H1 (cell line): ENCODE measurements around the gene ANKS1A. TPM values are rescaled to one million over a fixed set of nuclear protein-coding genes. Genes with fewer than 3 reads are reported as not detected.

Experiments used
- CHD2 ChIP-seq: IDR thresholded peaks from 2 replicates; pipeline ENCODE4 v1.6.1; 2012; ENCODE audit warnings: low read length, improper control_type of control experiment
- CTBP2 ChIP-seq: IDR thresholded peaks from 2 replicates; pipeline ENCODE4 v1.7.0; 2011; ENCODE audit warnings: borderline replicate concordance, mild to moderate bottlenecking, moderate library complexity, mixed read lengths, low read length; ENCODE audit not compliant: insufficient read depth, insufficient read length
- EP300 ChIP-seq, 2 experiments: IDR thresholded peaks; 1 replicate in 1 of 2; 2 replicates in 1 of 2; pipeline ENCODE4 v1.6.1; 2011 to 2012; ENCODE audit warnings: low read depth in 2 of 2, low read length in 2 of 2, mild to moderate bottlenecking in 2 of 2, borderline replicate concordance in 1 of 2, inconsistent platforms in 1 of 2, moderate library complexity in 1 of 2
- PHF8 ChIP-seq: fragments of 200-600 bp; sonication (generic); conservative IDR thresholded peaks from 2 replicates; pipeline ENCODE4 v1.7.1; 2012; ENCODE audit warnings: low read depth, mild to moderate bottlenecking, inconsistent platforms, low read length, moderate library complexity
- POLR2A ChIP-seq, 2 experiments: IDR thresholded peaks; 1 replicate in 1 of 2; 2 replicates in 1 of 2; pipeline ENCODE4 v1.6.1; 2011; ENCODE audit warnings: low read depth in 2 of 2, low read length in 2 of 2, mild to moderate bottlenecking in 2 of 2; ENCODE audit errors: control extremely low read depth in 1 of 2
- POU5F1 ChIP-seq: IDR thresholded peaks from 2 replicates; pipeline ENCODE4 v1.6.1; 2011; ENCODE audit warnings: low read depth, mild to moderate bottlenecking, low read length, moderate library complexity
- RFX5 ChIP-seq: IDR thresholded peaks from 2 replicates; pipeline ENCODE4 v1.6.1; 2011; ENCODE audit warnings: low read depth, low read length, improper control_type of control experiment, borderline replicate concordance
- SP1 ChIP-seq: IDR thresholded peaks from 2 replicates; pipeline ENCODE4 v1.6.1; 2011; ENCODE audit warnings: low read depth, low read length
- SP4 ChIP-seq: IDR thresholded peaks from 2 replicates; pipeline ENCODE4 v1.6.1; 2012; ENCODE audit warnings: low read length, inconsistent platforms
- polyA plus RNA-seq, 7 experiments: library from polyadenylated mRNA; depleted of rRNA in 3 of 7; stranded (reverse) in 5 of 7; unstranded in 2 of 7; fragments of >200 nt in 5 of 7; fragments of 200-250 nt in 2 of 7; gene quantifications; 1 replicate in 5 of 7; 2 replicates in 1 of 7; 4 replicates in 1 of 7; pipeline versions ENCODE4 v1.2.1 to v1.2.3, GENCODE V29; 2011 to 2013; ENCODE audit warnings: missing spikeins in 2 of 7, mixed read lengths in 2 of 7
- total RNA-seq: library from RNA; stranded (reverse); fragmentation: NEBNext Ultra II Directional; extraction: Animal tissue kit (Norgen Biotek cat#: 25700); gene quantifications from 2 replicates; pipeline ENCODE4 v1.2.1, GENCODE V29; 2021
- TF ChIP-seq, protein P1 (sequence below): fragments of 300-600 bp; sonication (generic); IDR thresholded peaks from 2 replicates; pipeline ENCODE4 v1.7.1; 2012; ENCODE audit warnings: low read length, moderate library complexity, mild to moderate bottlenecking, inconsistent platforms; ENCODE audit not compliant: insufficient replicate concordance

The ANKS1A gene
- total and polyA plus RNA-seq, 2 of the 8 experiments (the other 6 are each of a cell fraction or from before 2014, with no cell fraction given), result 9.8 to 30.9 TPM

DNA sequence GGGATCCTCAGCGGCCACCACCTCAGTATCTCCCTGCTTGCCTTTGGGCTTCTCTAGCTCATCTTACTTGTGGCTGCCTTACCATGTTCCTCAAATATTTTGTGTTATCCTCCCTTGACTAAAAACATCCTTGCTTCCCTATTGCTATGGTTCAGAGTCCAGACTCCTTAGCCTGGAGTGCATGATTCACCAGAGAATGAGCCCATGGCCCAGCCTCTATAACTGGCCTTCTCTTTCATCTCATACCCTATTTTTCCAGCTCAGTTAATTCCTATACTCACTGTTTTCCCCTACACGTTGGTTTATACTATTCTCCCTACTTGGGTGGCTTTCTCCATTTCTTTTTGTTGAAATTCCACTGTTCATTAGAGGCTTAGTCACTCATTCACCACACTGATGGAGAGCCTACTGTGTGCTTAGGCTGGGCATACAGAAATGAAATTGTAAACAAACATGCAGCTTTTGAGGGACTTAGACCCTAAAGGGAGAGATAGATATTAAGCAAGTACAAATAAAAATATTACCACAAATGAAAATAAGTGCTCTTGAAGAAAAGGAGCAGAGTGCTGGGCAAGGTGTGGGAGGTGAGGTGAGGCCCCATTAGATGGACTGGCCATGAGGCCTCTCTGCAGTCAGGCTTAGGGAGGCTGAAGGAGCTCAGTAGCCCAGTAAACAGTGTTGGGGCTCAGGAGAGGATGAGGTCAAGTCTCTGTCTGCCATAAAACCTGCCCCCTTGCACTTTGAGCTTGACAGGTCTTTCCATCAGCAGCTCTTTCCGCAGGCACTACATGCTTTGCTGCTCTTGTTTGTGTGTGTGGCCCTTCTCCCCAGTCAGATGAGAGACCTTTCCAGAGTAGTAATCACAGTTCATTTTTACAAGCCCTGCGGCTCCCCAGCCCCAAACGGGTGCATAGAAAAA, 142.8 kb downstream of the ANKS1A start (continued):
- TF ChIP-seq PHF8, result no peak
- TF ChIP-seq CHD2, result no peak
- TF ChIP-seq CTBP2, result no peak
- no peak for TF ChIP-seq SP1
- no peak for TF ChIP-seq EP300 (IDR thresholded peaks at IDR 0.05; ENCODE audit: borderline replicate concordance in 1 of 2, low read depth in 2 of 2, low read length in 2 of 2)
- TF ChIP-seq, protein P1, sequence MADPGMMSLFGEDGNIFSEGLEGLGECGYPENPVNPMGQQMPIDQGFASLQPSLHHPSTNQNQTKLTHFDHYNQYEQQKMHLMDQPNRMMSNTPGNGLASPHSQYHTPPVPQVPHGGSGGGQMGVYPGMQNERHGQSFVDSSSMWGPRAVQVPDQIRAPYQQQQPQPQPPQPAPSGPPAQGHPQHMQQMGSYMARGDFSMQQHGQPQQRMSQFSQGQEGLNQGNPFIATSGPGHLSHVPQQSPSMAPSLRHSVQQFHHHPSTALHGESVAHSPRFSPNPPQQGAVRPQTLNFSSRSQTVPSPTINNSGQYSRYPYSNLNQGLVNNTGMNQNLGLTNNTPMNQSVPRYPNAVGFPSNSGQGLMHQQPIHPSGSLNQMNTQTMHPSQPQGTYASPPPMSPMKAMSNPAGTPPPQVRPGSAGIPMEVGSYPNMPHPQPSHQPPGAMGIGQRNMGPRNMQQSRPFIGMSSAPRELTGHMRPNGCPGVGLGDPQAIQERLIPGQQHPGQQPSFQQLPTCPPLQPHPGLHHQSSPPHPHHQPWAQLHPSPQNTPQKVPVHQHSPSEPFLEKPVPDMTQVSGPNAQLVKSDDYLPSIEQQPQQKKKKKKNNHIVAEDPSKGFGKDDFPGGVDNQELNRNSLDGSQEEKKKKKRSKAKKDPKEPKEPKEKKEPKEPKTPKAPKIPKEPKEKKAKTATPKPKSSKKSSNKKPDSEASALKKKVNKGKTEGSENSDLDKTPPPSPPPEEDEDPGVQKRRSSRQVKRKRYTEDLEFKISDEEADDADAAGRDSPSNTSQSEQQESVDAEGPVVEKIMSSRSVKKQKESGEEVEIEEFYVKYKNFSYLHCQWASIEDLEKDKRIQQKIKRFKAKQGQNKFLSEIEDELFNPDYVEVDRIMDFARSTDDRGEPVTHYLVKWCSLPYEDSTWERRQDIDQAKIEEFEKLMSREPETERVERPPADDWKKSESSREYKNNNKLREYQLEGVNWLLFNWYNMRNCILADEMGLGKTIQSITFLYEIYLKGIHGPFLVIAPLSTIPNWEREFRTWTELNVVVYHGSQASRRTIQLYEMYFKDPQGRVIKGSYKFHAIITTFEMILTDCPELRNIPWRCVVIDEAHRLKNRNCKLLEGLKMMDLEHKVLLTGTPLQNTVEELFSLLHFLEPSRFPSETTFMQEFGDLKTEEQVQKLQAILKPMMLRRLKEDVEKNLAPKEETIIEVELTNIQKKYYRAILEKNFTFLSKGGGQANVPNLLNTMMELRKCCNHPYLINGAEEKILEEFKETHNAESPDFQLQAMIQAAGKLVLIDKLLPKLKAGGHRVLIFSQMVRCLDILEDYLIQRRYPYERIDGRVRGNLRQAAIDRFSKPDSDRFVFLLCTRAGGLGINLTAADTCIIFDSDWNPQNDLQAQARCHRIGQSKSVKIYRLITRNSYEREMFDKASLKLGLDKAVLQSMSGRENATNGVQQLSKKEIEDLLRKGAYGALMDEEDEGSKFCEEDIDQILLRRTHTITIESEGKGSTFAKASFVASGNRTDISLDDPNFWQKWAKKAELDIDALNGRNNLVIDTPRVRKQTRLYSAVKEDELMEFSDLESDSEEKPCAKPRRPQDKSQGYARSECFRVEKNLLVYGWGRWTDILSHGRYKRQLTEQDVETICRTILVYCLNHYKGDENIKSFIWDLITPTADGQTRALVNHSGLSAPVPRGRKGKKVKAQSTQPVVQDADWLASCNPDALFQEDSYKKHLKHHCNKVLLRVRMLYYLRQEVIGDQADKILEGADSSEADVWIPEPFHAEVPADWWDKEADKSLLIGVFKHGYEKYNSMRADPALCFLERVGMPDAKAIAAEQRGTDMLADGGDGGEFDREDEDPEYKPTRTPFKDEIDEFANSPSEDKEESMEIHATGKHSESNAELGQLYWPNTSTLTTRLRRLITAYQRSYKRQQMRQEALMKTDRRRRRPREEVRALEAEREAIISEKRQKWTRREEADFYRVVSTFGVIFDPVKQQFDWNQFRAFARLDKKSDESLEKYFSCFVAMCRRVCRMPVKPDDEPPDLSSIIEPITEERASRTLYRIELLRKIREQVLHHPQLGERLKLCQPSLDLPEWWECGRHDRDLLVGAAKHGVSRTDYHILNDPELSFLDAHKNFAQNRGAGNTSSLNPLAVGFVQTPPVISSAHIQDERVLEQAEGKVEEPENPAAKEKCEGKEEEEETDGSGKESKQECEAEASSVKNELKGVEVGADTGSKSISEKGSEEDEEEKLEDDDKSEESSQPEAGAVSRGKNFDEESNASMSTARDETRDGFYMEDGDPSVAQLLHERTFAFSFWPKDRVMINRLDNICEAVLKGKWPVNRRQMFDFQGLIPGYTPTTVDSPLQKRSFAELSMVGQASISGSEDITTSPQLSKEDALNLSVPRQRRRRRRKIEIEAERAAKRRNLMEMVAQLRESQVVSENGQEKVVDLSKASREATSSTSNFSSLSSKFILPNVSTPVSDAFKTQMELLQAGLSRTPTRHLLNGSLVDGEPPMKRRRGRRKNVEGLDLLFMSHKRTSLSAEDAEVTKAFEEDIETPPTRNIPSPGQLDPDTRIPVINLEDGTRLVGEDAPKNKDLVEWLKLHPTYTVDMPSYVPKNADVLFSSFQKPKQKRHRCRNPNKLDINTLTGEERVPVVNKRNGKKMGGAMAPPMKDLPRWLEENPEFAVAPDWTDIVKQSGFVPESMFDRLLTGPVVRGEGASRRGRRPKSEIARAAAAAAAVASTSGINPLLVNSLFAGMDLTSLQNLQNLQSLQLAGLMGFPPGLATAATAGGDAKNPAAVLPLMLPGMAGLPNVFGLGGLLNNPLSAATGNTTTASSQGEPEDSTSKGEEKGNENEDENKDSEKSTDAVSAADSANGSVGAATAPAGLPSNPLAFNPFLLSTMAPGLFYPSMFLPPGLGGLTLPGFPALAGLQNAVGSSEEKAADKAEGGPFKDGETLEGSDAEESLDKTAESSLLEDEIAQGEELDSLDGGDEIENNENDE, result no peak
- TF ChIP-seq POU5F1, result no peak
- no peak for TF ChIP-seq RFX5
- no peak for TF ChIP-seq SP4
- no peak for TF ChIP-seq POLR2A (IDR thresholded peaks at IDR 0.05; ENCODE audit: control extremely low read depth in 1 of 2, low read depth in 2 of 2, low read length in 2 of 2)
